T-helper 22 cell (primary cell): ENCODE measurements around the gene WDR88.
"Not testable (repeated sequence)": the region's sequence is repeated elsewhere in the genome, so short reads cannot be mapped to it uniquely, and the experiment has no call there.

Experiments
- DNase-seq: peaks from one replicate; pipeline ENCODE4 v3.0.0-alpha.2; 2020; ENCODE audit warnings: low read depth

Gene WDR88

DNA sequence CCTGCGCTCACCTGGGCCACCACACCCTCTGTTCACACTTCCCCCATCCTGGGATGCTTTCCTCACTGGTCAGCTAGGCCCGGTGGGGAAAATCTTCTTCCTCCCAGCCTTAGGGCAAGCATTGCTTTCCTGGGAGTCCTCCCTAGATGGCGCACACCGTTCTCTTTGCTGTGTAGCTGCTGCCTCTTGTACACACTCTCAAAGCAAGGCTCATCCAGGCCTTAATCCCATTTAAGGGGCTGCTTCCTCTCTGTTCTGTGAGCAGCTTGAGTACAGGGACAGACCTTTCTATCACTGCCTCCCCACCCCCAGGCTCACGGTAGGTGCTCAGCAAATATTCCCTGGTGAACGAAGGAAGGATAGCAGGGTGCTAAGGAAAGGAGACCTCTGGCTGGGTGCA, 82.7 kb downstream of the WDR88 start:
- no peak for DNase-seq

DNA sequence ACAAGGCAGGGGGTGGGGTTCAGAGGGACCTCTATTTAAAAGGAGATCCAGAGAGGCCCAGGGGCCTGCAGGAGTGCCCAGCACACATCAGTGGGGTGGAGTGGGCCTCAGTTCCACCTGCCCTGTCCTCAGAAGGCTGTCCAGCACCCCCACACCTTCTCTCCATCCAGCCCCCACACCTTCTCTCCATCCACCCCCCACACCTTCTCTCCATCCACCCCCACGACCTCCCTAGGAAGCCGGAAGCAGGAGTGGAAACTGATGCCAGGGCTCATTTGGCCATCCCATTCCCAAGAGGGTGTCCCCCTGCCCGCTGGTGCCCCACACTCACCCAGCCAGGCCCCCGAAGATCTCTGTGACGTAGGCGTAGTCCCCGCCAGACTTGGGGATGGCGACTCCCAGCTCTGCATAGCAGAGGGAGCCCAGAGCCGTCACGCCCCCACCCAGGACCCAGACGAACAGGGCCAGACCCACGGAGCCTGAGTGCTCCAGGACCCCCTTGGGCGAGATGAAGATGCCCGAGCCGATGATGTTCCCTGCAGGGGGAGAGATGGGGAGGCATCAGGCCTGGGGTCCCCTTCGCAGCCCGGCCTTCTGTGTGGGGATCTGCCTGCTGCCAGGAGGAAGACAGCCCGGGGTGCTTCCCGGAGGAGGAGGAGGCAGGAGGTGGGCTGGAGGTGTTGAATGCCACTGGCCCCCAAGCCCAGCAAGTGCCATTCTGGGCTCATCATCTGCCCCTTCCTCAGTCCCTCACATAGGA, 83.7 kb downstream of the WDR88 start:
- DNase-seq: no peak

DNA sequence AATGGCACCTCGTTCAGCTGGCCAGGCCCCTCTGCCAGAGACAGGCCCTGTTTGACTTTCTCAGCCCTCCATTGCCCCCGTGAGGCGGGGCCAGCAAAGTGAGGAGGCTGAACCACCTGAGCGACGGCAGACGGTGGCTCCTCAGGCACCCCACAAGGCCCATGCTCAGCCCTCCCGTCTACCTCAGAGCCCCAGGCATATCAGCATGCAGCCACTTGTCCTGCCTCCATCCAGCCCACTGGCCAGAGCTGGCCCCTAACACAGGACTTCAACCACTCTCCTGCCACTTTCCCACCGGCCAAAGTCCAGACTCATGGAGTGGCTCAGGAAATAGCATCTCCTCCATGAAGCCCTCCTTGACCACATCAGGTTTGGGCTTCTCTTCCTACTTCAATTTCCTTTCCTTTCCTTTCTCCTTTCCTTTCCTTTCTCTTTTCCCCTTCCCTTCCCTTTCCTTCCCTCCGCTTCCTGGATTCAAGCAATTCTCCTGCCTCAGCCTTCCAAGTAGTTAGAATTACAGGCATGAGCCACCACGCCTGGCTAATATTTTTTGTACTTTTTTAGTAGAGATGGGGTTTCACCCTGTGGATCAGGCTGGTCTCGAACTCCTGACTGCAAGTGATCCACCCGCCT, 84.4 kb downstream of the WDR88 start:
- DNase-seq: no peak

DNA sequence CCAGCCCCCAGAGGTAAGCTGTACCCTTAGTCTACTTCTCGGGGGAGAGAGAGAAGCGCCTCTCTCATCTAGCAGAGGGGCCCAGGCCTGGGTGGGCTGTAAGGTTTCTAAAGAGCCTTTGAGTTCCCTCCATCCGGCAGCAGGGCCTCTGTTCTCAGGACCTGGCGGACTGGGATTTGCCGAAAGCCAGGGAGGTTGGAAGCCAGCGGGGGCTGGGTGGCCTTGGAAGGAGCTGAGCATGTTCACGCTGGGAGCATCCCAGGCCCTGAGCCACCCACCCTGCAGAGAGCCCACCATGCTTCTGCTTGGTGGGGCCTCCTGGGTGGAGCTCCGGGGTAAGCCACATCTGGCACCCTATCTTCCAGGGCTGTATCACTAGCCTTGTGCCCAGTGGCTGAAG, 86.0 kb downstream of the WDR88 start:
- no peak for DNase-seq

DNA sequence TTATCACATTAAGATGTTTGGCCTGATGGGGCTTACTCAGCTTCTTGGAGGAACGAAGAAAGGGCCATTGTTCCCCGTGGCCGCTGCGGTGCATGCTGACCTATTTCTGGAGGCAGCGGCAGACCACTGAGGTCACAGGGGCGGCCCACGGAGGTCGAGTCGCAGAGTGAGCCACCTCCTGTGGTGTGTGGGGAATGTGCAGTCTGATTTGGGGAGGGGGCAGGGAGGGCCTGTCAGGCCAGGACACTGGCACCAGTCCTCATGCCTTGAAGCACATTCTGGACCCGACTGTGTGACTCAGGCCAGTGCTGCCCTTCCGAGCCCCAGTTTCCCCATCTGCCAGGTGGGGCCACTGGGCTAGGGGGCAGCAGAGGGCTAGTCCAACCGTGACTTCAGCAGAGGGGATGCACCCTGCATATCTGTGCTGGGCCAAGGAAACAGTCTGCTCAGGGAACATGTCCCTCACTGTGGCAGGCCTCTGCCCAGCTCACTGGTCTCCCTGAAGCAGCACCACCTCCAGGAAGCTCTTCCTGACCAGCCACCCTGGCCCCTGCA, 87.4 kb downstream of the WDR88 start:
- DNase-seq: no peak

DNA sequence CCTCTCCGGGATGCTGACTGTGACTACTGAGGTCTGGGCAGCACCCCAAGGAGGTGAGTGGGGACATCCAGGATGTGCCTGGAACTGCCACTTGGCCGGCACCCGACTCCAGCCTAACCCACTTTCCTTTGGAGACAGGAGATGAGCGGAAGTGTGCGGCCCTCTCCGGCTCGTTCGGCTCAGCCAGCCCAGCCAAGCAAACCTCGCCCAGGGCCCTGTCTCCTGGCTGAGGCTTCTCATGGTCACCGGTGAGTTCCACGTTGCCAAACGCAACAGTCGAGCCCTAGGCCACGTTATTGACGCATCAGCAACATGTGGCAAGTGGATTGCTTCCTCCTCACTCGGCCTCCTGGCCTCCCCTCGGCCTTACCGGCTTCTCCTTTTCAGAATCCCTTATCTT, 88.2 kb downstream of the WDR88 start:
- DNase-seq: no peak

DNA sequence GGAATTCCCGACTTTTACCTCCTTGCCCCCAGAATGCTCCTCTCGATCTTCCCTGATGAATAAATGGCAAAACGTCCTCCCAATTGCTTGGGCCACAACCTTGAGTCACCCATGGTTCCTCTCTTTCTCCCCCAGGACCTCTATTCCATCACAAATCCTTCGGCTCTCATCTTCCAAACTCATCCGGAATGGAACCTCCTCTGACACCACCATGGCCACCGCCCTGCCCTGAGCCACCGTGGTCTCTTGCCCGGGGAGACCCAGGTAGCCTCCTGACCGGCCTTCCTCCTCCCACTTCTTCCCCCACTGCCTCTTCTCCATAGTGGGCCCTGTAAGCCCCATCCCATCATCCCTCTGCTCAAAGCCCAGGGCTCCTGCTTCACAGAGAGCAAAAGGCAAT, 88.8 kb downstream of the WDR88 start:
- DNase-seq: no peak

DNA sequence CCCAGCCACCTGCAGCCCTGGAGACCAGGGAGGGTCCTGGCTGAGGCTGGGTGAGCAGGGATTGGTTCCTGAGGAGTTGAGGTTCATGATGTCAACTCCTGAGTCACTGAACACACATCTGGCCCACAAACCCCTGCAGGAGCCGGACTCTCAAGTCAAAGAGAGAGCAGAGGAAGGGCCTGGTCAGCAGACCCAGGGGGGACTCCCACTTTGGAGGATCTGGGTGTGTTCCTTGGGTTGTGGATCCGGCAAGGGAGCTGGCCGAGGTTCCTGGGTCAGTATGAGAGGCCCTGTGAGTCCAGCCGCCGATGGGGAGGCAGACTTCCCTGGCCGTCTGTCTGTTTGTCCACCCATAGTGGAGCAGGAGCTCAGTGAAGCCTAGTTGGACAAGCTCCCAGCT, 89.7 kb downstream of the WDR88 start:
- no peak for DNase-seq

DNA sequence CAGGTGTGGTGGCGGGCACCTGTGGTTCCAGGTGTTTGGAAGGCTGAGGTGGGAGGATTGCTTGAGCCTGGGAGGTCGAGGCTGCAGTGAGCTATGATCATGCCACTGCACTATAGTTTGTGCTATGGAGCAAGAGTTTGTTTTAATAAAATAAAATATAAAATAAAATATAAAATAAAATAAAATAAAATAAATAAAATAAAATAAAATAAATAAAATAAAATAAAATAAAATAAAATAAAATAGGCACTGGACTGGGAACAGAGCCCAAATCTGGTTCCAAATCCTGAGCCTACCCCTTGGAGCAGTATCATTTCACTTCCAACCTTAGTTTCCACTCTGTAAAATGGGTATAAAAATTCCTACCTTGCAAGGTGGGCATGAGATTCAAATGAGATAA, 90.3 kb downstream of the WDR88 start:
- not testable (repeated sequence) for DNase-seq

DNA sequence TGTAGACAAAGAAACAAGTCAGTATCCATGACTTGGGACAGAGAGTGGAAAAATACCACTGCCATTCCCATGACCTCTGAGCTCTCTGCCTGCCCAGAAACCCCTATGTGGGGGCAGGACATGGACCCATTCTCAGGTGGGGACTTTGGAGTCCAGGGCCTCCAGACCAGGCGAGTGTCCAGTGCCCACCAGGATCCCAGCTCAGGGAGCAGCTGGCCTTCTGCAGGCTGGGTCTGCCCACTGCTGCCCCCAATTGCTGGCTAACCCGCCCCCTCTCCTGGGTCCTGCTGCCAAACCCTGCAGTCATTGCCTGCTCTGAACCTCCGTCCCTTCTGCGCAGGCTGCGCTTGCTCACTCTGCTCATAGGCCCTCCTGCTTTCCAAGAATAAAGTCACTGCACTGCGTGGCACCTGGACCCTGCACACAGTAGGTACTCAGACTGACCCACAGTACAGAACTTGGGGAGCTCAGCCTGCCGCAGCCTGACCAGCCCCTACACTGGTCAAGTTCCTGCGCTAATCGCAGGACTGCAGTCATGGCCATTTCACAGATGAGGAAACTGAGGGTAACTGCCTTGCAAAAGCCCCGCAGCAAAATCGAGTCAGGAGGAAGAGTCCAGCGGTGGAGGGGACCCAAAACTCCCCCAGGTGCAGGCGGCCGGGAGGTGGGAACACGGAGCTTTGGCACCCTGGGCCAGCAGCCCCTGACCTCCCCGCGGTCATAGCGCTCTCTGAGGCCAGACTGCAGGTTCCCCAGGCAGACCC, 93.0 kb downstream of the WDR88 start:
- no peak for DNase-seq
